Activated CD8-positive, alpha-beta memory T cell treated with anti-CD3 and anti-CD28 coated beads, Interleukin-2, amount 50 U/mL, for 1 hour (primary cell): ENCODE data around the gene GPX8.
A peak's percentile ranks its signal among the peaks of the same experiment; 100 is the strongest.

Experiments used
- DNase-seq: peaks from one replicate; pipeline ENCODE4 v3.0.0-alpha.2; 2020; ENCODE audit errors: extremely low read depth

Gene GPX8

DNA sequence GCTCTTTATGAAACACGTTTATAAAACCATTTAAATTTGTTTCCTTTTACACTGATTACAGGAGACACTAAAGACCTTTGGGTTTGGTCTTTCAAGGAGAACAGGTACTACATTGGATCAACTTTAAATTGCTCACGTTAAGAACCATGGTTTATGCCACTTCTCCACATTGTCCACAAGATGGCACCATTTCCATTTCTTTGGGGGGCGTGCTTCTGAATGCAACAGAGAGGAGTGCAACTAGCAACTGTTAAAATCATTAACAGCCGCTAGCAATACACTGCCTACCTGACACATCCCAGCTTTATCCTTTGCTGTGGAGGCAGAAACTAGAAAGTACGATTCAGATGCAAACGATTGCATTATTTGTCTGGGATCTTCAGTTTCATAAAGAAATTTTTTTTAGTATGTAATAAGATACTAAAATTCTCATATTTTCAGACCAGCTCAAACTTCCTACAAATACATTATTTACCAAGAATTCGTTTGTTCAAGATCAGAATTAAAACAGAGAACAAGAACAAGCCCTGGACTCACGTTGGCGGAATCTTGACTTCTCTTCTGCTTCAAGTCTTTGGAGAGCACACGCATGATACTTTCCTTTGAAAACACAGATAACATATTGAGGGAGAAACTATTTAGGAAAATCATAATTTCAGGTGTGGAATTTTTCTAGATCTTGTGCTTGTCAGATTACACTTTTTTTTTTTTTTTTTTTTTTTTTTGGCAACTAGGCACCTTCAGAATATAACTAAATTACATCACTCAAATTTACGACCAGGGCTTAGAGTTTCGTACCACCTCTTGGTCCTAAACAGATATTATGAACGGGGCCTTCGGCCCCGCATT, 12.3 kb downstream of the GPX8 start:
- DNase-seq = peak; percentile 23

DNA sequence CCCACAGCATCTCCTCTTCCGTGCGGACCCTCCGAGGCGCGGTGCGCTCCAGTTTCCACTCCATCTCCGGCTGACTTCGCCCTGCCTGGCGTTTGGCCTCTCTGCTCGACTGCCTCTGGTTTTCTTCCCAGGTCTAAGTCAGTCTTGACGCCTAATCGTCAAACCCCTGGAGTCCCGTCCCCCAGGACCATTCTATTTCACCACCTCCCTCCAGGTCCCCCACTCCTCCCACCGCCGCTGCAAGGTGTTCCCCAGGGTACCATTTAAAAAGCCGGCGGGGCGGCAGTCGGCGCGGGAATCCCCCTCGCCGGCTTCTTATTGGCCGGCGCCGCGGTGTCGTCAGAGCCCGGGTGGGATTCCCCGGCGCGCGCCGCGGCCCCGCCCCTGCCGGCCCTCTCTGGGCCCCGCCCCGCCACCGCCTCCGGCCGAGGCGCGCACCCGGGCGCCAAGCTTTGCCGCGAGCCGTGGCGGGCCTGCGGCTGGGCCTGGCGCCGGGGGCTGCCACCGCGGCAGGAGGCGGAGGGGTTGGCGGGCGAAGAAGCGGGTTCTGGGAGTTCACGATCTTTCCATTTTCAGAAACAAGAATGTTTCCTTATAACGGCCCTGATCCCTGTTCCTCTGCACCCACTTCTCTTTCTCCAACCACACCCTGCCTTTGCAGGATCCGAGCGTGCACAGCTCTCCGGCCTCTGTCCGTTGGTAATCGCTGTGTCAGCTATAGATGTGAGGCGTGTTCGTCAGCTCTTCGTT, 13.1 kb downstream of the GPX8 start, which contains the start of gene CDC20B:
Gene CDC20B (minus strand): TSS at position 241 of the 750 bp plus-strand sequence. CDS start 177 bp downstream, at position 64.
- peak; percentile 22 for DNase-seq

DNA sequence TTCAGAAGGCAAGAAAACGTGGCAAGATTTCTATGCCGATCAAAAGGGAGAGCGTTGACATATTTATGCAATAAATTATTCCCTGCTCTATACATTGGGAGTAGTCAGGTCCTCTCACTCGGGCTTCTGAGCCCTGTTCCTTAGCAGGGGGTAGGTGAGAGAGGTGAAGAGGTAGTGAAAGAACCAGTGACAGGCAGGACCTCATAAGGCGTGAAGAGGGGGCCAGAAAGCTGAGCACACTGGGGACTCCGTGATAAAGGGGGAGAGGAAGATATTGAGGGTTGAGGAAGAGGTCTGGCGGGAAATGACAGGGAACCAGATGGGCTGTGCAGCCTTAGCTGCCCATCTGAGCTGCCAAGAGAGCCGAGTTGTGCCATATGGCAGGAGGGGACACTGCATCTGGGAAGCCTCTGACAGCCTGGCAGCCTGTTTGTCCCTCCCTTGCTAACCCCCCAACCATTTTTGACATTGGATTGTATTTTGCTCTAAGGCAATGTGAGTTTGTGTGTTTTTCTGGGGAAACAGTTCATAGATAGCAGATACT, 13.8 kb downstream of the GPX8 start:
- no peak for DNase-seq

DNA sequence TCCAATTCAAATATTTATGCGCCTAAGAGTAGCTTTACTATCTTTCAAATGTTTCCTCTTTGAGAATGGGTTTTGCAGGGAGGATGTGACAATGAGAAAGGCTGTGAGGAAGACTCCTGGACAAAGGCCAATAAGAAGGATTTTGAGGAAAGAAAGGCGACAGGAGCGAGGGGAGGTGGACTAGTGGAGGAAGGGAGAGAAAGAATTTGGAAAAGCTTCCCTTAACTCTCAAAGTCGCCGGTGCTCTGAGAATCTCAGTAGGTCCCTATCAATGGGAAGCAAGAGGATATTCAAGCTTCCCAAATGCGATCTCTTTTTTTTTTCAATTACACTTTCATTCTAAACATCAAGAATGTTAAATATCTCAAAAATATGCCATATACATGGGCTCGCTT, 15.8 kb downstream of the GPX8 start:
- no peak for DNase-seq

DNA sequence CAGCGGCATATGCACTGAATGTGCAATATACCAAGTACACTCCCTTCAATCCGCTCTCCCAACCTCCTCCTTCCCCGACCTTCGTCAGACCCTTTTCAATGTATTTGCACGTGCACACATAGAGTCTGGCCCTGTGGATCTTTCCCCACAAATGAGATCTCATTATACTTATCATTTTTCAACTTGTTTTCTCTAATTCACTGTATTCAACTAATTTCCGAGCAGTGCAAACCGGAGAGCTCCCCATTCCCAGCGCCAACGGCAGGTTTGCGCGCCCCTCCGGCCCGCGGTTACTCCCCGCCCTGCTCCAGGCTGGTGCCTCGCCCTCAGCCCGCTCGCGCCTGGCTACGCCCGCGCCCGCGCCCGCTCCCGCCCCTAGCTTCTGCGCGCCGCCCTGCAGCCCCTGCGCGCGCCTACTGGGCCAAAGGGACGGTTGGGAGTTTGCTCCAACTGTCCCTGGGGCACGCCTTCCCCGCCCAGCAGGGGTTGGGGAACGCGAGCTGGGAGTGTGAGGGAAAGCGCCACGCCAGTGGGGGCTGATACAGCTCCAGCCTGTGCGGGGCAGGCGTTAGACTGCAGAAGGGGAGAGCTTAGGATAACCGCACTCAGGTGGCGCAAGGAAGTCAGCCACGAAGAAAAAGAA, 16.3 kb downstream of the GPX8 start:
- no peak for DNase-seq

DNA sequence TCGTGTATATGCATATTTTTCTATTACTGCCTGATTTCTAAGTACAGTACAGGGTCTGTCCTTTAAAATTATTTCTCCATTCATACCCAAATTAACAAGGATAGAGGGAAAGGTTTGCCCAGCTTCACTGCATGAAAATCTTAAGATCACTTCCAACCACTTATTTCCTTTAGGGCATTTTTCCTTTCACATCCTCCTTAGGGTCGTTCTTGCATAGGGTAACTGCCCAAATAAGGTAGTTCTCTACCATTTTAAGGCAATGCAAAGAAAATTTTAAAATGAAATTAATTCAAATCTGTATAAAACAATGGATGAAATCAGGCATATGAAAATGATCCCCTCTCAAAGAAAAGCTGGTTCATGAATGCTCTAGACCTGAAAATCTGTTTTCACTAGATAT, 17.1 kb downstream of the GPX8 start:
- no peak for DNase-seq

DNA sequence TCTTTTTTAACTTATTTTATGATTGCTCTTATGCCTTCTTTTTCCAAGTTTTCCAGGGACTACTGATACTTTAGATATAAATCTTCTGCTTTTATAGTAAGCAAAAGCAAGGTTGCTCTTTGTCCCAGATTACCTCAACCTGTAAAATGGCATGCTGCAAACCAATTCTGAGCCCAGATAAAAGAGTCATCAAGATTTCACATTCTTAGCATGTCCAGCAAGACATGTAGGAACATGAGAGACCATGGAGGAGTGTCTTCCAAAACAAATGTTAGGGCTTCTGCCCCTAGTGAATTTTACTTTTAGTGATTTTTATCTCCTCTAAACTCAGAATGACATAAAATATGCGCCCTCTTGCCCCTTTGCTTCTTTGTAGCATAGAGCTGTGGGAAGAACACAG, 20.0 kb downstream of the GPX8 start:
- no peak for DNase-seq

DNA sequence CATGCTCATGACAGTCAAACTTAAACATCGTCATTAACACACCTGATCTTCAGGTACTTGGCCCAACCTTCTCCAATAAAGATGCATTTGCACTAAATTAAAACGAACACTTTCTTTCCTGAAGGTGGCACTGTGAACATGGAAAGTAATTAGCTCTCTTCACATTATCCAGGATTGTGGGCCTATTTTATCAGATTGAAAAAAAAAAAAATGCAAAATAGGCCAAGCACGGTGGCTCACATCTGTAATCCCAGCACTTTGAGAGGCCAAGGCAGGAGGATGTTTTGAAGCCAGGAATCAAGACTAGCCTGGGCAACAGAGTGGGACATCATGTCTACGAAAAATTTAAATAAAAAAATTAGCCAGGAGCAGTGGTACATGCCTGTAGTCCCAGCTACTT, 27.4 kb downstream of the GPX8 start:
- DNase-seq = no peak

DNA sequence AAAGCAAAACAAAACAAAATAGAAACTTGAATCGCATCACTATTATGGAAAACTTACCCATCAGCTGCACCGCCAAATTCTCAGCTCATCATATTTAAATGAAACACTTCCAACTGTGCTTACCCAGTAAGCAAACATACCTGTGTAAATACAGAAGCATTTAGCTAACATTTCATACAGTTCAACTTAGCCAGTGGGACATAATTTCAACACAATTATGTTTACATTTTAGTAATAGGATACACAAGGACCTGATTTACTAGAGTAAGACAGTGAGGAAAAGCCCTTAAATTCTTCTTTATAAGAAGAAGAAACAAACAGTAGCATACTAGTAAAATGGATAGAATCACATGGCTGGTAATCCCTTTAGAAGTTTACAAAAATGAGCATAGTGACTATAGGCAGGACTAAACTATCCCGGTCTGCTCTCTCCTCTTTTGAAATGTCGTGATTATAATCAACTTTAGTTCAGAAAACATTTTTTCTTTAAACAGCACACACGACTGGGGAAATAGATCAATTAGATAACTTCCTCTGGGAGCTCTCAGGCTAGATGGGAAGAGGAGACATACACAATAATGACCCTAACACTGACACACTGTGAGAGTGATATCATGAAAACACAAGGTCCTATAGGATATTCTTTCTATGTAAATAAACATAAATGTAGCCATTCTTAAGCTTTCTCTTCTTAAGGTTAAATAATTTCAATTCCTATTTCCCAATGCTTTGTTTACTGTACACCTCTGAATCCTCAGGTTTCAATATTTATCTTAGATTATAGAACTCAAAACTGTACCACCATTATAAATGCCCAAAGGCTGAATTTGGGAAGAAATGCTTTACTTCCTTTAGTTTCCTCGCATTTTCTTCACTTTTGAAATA, 28.9 kb downstream of the GPX8 start:
- no peak for DNase-seq

DNA sequence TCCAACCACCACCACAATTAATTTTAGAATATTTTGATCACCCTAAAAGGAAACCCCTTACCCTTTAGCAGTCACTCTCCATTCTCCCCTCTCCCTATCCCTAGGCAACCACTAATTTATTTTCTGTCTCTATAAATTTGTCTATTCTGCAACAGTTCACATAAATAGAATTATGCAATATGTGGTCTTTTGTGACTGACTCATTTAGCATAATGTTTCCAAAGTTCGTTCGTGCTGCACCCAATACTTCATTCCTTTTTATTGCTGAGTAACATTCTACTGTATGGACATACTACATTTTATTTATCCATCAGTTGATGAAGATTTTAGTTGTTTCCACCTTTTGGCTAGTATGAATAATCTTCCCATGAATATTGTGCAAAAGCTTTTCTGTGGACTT, 31.2 kb downstream of the GPX8 start:
- DNase-seq = no peak

DNA sequence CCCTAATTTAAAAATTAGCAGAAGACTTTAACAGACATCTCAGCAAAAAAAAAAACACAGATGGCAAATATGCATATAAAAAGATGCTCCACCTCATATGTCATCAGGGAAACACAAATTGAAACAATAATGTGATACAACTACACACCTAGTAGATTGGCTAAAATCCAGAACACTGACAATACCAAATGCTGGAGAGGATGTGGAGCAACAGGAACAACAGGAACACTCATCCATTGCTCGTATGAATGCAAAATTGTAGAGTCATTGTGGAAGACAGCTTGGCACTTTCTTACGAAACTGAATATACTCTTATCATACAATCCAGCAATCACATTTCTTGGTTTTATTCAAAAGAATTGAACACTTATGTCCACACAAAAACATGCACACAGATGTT, 45.0 kb downstream of the GPX8 start:
- DNase-seq = no peak

DNA sequence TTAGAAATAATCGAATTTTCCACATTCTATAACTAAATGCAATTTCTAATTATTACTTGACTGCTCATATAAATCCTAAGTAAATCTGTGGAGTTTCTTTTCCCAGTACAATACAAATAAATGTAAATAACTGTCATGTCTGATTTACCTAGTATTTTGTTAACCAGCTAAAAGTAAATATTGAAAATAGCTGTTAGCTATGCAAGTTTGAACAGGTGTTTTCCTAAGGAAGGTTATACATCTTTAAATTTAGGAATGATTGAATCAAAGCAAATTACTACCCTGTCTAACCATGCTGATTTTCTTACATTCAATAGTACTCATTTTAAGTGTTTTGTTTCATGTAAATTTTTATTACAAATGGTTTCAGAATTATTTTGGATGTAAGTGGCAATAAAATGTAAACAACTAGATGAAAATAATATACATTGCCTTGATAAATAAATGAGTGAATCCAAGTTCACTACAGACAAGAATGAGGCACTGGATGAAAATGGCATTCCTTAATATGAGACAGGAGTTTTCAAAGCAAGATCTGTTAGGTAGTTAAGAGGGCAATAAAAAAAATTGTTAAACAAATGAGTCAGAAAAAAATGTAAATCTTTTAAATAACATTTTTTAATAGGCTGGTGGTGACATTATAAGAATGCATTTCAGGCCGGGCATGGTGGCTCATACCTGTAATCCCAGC, 51.4 kb downstream of the GPX8 start:
- DNase-seq = no peak
